ENCODE results near the gene ZBTB39.

DNA sequence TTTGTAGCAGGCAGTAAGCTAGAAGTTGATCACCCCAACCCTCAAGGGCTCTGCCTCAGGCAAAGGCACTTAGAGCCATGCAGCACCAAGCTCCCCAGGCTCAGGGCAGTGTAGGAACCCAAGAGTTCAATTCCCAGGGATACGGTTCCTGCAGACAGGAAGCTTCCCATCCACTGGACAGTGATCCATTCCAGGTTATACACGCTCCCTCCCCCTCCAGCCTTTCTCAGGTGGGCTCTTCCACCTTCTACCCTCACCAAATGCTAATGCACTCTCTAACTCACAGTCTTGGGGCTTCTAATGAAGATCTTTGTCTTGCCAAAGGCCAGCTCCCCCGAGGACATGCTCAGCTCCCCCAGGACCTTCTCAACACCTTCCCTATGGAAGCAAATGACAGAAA, 30.9 kb upstream of the ZBTB39 start:
- TF ChIP-seq CTCF (conservative IDR thresholded peaks at IDR 0.05) (no peak), ZFX (IDR thresholded peaks at IDR 0.05) (no peak)
